ENCODE data around the gene C4orf50.

C4orf50 gene

DNA sequence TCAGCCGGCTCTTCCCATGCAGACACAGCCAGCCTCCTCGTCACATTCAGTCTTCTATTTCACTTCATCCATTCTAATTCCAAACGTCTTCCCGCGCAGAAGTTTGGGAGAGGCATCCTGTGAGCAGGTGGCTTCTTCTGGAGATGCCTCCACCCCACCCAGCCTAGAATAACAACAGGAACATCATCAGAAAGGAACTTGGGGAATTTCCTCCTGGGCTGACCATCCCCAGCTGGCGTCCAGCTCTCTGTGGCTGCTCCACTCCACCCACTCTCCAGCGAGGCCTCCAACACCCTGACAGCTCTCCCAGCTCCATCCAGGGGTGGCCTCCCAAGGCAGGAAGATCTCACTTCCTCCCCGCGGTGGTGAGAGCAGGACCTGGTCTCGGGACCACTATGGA is 5.5 kb upstream of the C4orf50 start:
- no peak overlapping the region for H3K4me3 ChIP-seq (ENCODE audit: low read depth in 1 of 2, low read length in 1 of 2)
- TF ChIP-seq, protein P1, sequence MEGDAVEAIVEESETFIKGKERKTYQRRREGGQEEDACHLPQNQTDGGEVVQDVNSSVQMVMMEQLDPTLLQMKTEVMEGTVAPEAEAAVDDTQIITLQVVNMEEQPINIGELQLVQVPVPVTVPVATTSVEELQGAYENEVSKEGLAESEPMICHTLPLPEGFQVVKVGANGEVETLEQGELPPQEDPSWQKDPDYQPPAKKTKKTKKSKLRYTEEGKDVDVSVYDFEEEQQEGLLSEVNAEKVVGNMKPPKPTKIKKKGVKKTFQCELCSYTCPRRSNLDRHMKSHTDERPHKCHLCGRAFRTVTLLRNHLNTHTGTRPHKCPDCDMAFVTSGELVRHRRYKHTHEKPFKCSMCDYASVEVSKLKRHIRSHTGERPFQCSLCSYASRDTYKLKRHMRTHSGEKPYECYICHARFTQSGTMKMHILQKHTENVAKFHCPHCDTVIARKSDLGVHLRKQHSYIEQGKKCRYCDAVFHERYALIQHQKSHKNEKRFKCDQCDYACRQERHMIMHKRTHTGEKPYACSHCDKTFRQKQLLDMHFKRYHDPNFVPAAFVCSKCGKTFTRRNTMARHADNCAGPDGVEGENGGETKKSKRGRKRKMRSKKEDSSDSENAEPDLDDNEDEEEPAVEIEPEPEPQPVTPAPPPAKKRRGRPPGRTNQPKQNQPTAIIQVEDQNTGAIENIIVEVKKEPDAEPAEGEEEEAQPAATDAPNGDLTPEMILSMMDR (IDR thresholded peaks at IDR 0.05): no peak
- no peaks in the 10 kb centered on the region for H3K27me3 ChIP-seq
- H3K4me1 ChIP-seq (ENCODE audit: control insufficient read depth in 1 of 2, insufficient read depth in 1 of 2, low read depth in 1 of 2, low read length in 1 of 2): no peaks in the 10 kb centered on the region
- H3K9me3 ChIP-seq: no peaks in the 10 kb centered on the region
- H3K27ac ChIP-seq: no peak overlapping the region
- H3K36me3 ChIP-seq: no peaks in the 10 kb centered on the region

- Histone ChIP-seq H3K36me3 (no peaks in the 10 kb centered on the region), H3K4me1 (ENCODE audit: control insufficient read depth in 1 of 2, insufficient read depth in 1 of 2, low read depth in 1 of 2, low read length in 1 of 2) (no peaks in the 10 kb centered on the region), H3K4me3 (ENCODE audit: low read depth in 1 of 2, low read length in 1 of 2) (no peak overlapping the region), H3K27me3 (no peaks in the 10 kb centered on the region), H3K27ac (no peak overlapping the region), H3K9me3 (no peaks in the 10 kb centered on the region)
- TF ChIP-seq, protein P1 (IDR thresholded peaks at IDR 0.05): no peak
Measured at GRCh38 chr4:6022607-6023288, 4.5 kb upstream of the C4orf50 start.

- TF ChIP-seq, protein P1 (IDR thresholded peaks at IDR 0.05): no peak
- H3K36me3 ChIP-seq: no peaks in the 10 kb centered on the region
- no peaks in the 10 kb centered on the region for H3K9me3 ChIP-seq
- H3K4me3 ChIP-seq (ENCODE audit: low read depth in 1 of 2, low read length in 1 of 2): no peak overlapping the region
- no peaks in the 10 kb centered on the region for H3K27me3 ChIP-seq
- no peaks in the 10 kb centered on the region for H3K4me1 ChIP-seq (ENCODE audit: control insufficient read depth in 1 of 2, insufficient read depth in 1 of 2, low read depth in 1 of 2, low read length in 1 of 2)
- no peak overlapping the region for H3K27ac ChIP-seq
Measured at GRCh38 chr4:6021831-6022606, 3.8 kb upstream of the C4orf50 start.

GRCh38 chr4:6020613-6021012 is 2.4 kb upstream of the C4orf50 start:
- no peak overlapping the region for H3K4me3 ChIP-seq (ENCODE audit: low read depth in 1 of 2, low read length in 1 of 2)
- H3K27ac ChIP-seq: no peak overlapping the region
- no peaks in the 10 kb centered on the region for H3K9me3 ChIP-seq
- no peaks in the 10 kb centered on the region for H3K4me1 ChIP-seq (ENCODE audit: control insufficient read depth in 1 of 2, insufficient read depth in 1 of 2, low read depth in 1 of 2, low read length in 1 of 2)
- H3K36me3 ChIP-seq: no peaks in the 10 kb centered on the region
- H3K27me3 ChIP-seq: no peaks in the 10 kb centered on the region
- TF ChIP-seq, protein P1 (IDR thresholded peaks at IDR 0.05): no peak

GRCh38 chr4:6019316-6020263 is 1.4 kb upstream of the C4orf50 start:
- no peaks in the 10 kb centered on the region for H3K4me1 ChIP-seq (ENCODE audit: control insufficient read depth in 1 of 2, insufficient read depth in 1 of 2, low read depth in 1 of 2, low read length in 1 of 2)
- no peaks in the 10 kb centered on the region for H3K36me3 ChIP-seq
- TF ChIP-seq, protein P1 (IDR thresholded peaks at IDR 0.05): no peak
- H3K4me3 ChIP-seq (ENCODE audit: low read depth in 1 of 2, low read length in 1 of 2): no peak overlapping the region
- H3K9me3 ChIP-seq: no peaks in the 10 kb centered on the region
- H3K27ac ChIP-seq: no peak overlapping the region
- no peaks in the 10 kb centered on the region for H3K27me3 ChIP-seq

All from neutrophil (primary cell).